ENCODE data around the gene IRAG1.

The IRAG1 gene

DNA sequence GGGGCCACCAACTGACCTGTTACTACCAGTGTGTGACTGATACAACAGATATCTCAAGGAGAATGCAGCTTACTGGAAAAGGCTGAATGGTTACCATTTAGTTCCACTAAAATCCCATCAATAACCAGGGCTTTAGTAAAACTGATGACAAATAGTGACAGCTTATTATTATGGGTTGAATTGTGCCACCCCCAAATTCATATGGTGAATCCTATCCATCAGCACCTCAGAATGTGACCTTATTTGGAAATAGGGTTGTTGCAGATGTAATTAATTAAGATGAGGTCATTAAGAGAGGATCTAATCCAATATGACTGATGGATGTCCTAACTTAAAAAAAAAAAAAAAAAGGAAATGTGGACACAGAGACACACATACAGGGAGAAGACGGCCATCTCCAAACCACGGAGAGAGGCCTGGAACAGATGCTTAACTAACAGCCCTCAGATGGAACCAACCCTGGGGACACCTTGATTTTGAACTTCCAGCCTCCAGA lies 27.4 kb upstream of the IRAG1 start:
- H3K4me2 ChIP-seq (ENCODE audit: low read depth, low read length, poor library complexity, severe bottlenecking) = no peak overlapping the region
- no peaks in the 10 kb centered on the region for H3K79me2 ChIP-seq (ENCODE audit: insufficient read depth, low read length)
- TF ChIP-seq EZH2phosphoT487 (conservative IDR thresholded peaks at IDR 0.05; ENCODE audit: low read length) = no peak
- TF ChIP-seq, protein P1, sequence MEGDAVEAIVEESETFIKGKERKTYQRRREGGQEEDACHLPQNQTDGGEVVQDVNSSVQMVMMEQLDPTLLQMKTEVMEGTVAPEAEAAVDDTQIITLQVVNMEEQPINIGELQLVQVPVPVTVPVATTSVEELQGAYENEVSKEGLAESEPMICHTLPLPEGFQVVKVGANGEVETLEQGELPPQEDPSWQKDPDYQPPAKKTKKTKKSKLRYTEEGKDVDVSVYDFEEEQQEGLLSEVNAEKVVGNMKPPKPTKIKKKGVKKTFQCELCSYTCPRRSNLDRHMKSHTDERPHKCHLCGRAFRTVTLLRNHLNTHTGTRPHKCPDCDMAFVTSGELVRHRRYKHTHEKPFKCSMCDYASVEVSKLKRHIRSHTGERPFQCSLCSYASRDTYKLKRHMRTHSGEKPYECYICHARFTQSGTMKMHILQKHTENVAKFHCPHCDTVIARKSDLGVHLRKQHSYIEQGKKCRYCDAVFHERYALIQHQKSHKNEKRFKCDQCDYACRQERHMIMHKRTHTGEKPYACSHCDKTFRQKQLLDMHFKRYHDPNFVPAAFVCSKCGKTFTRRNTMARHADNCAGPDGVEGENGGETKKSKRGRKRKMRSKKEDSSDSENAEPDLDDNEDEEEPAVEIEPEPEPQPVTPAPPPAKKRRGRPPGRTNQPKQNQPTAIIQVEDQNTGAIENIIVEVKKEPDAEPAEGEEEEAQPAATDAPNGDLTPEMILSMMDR (IDR thresholded peaks at IDR 0.05; ENCODE audit: insufficient read depth, low read length, poor library complexity, severe bottlenecking) = no peak
- H3F3A ChIP-seq (ENCODE audit: insufficient read depth) = no peaks in the 10 kb centered on the region
- no peaks in the 10 kb centered on the region for H3K27me3 ChIP-seq (ENCODE audit: low read length)
- H3K27ac ChIP-seq (ENCODE audit: low read depth, low read length) = no peak overlapping the region
- no peak overlapping the region for H2AFZ ChIP-seq (ENCODE audit: low read depth, low read length, severe bottlenecking)
- H3K9me3 ChIP-seq (ENCODE audit: insufficient read depth, low read length) = no peaks in the 10 kb centered on the region
- H3K9ac ChIP-seq (ENCODE audit: low read length) = no peak overlapping the region
- no peaks in the 10 kb centered on the region for H4K20me1 ChIP-seq (ENCODE audit: low read depth, low read length)
- H3K9me2 ChIP-seq (replicated peaks; ENCODE audit: insufficient read depth, low read length) = no peaks in the 10 kb centered on the region
- no peaks in the 10 kb centered on the region for H3K36me3 ChIP-seq (ENCODE audit: low read length)
- H3K4me3 ChIP-seq (ENCODE audit: insufficient read depth, low read length, poor library complexity, severe bottlenecking) = no peak overlapping the region

DNA sequence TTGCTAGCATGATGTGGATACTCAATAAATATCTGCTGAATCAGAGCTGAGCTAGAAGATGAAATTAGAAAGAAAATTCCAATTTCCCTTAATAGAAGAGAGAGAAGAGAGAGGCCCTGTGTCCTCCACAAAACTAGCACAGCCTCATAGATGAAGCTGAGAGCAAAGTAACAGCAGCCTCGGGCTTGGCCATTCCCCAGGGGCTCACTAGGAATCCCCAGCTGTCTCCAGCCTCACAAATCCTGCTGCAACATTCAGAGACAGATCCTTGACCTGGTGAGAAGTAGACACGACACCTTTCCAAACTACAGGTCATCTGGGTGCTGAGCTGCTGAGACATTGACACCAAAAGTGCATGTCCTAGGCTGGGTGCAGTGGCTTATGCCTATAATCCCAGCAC lies 26.1 kb upstream of the IRAG1 start:
- H3K4me2 ChIP-seq (ENCODE audit: low read depth, low read length, poor library complexity, severe bottlenecking) = no peak overlapping the region

DNA sequence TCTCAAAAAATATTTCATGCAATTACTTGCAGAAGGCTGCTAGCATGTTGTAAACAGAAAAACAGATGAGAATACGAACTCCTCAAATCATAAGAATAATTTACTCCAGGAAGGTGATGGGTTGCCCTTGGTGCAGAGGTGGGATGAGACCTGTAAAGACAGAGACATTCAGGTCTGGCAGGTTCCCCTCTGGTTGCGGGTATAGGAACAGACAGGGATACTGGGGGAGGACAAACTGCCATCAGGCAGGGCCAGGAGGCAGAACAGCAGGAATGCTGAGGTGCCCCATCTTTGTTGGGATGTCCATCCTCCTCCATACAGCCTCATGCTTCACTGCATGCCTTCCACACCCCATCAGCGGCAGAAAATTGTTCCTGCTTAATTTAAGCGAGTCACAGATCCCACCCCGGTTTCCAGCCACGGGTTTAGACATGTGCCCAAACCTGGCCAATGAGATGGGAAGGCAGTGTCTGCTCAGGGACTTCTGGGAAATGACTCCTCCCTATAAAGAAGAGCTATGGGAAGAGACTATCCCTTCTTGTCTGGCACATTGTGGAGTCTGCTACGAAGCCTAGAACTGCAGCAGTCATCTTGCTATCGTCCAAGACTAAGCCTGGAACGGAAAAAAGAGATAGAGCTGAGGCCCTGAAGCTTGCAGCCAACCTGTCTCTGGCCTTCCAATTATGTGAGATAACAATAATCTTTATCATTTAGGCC lies 23.1 kb upstream of the IRAG1 start:
- no peaks in the 10 kb centered on the region for H3K79me2 ChIP-seq (ENCODE audit: insufficient read depth, low read length)
- H4K20me1 ChIP-seq (ENCODE audit: low read depth, low read length) = no peaks in the 10 kb centered on the region
- no peak overlapping the region for H3K4me3 ChIP-seq (ENCODE audit: insufficient read depth, low read length, poor library complexity, severe bottlenecking)
- no peaks in the 10 kb centered on the region for H3F3A ChIP-seq (ENCODE audit: insufficient read depth)
- TF ChIP-seq, protein P1 (IDR thresholded peaks at IDR 0.05; ENCODE audit: insufficient read depth, low read length, poor library complexity, severe bottlenecking) = no peak
- TF ChIP-seq EZH2phosphoT487 (conservative IDR thresholded peaks at IDR 0.05; ENCODE audit: low read length) = no peak
- no peaks in the 10 kb centered on the region for H3K27me3 ChIP-seq (ENCODE audit: low read length)
- H3K9me2 ChIP-seq (replicated peaks; ENCODE audit: insufficient read depth, low read length) = no peaks in the 10 kb centered on the region
- H3K27ac ChIP-seq (ENCODE audit: low read depth, low read length) = no peak overlapping the region
- no peak overlapping the region for H3K4me2 ChIP-seq (ENCODE audit: low read depth, low read length, poor library complexity, severe bottlenecking)
- no peaks in the 10 kb centered on the region for H3K36me3 ChIP-seq (ENCODE audit: low read length)
- H3K9ac ChIP-seq (ENCODE audit: low read length) = no peak overlapping the region
- no peaks in the 10 kb centered on the region for H3K9me3 ChIP-seq (ENCODE audit: insufficient read depth, low read length)
- no peak overlapping the region for H2AFZ ChIP-seq (ENCODE audit: low read depth, low read length, severe bottlenecking)

More for the DNA sequence above, 26.1 kb upstream of the IRAG1 start:
- Histone ChIP-seq H3K27ac (ENCODE audit: low read depth, low read length) (no peak overlapping the region), H3F3A (ENCODE audit: insufficient read depth) (no peaks in the 10 kb centered on the region), H3K9me3 (ENCODE audit: insufficient read depth, low read length) (no peaks in the 10 kb centered on the region), H3K36me3 (ENCODE audit: low read length) (no peaks in the 10 kb centered on the region), H3K9me2 (replicated peaks; ENCODE audit: insufficient read depth, low read length) (no peaks in the 10 kb centered on the region), H3K9ac (ENCODE audit: low read length) (no peak overlapping the region), H3K79me2 (ENCODE audit: insufficient read depth, low read length) (no peaks in the 10 kb centered on the region), H3K27me3 (ENCODE audit: low read length) (no peaks in the 10 kb centered on the region), H4K20me1 (ENCODE audit: low read depth, low read length) (no peaks in the 10 kb centered on the region), H3K4me3 (ENCODE audit: insufficient read depth, low read length, poor library complexity, severe bottlenecking) (no peak overlapping the region), H2AFZ (ENCODE audit: low read depth, low read length, severe bottlenecking) (no peak overlapping the region)
- no peak for TF ChIP-seq EZH2phosphoT487 (conservative IDR thresholded peaks at IDR 0.05; ENCODE audit: low read length)
- TF ChIP-seq, protein P1 (IDR thresholded peaks at IDR 0.05; ENCODE audit: insufficient read depth, low read length, poor library complexity, severe bottlenecking) = no peak
